ENCODE data around the gene CLPX.
"Not testable (repeated sequence)": the region's sequence is repeated elsewhere in the genome, so short reads cannot be mapped to it uniquely, and the experiment has no call there.

CLPX gene

DNA sequence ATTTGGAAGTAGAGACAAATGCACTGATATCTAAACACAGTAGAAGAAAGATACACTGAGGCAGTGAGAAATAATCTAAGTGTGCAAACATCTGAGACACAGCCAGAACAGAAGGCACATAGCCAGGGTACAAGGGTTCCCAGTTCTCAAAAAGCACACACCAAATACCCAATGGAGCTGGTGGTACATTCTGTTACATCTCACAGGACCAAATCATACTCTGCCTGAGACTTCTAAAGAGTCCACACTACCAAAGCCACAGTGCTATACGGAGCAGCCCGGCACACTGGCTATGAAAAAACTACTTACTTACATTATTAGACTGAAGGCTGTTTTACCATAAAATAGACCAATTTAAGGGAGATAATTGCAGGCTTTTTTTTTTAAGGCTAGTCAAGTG lies 19.3 kb downstream of the CLPX start:
- DNase-seq = no peak

DNA sequence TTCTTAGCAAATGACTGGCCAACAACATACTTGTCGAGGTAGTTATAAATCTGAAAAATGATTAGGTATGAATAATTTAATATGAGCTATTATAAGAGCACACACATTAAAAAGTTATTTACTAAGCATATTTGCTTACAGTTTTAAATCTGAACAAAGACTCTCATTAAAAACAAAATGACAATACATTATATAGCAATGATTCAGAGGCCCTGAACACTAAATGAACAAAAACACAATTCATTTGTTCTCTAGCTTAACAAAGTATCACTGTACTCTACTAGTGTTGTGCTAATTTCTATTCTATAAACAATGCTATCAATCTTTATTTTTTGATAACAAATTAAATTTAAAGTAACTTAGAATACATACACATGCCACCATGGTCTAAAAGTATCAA lies 21.0 kb downstream of the CLPX start:
- DNase-seq = no peak

DNA sequence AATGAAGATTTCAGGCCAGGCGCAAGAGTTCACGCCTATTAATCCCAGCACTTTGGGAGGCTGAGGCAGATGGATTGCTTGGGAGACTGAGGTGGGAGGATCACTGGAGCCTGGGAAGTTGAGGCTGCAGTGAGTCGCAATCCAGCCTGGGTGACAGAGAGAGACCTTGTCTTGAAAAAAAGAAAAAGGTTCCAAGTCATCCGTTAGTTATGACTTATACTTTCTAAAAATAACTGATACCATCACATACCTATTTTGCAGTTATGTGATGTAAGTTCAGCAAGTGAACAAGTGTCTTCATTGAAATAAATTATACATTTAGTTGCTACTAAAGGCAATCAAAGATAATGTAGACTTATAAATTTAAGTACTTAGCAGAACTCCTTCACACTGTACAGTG lies 22.1 kb downstream of the CLPX start:
- no peak for DNase-seq

DNA sequence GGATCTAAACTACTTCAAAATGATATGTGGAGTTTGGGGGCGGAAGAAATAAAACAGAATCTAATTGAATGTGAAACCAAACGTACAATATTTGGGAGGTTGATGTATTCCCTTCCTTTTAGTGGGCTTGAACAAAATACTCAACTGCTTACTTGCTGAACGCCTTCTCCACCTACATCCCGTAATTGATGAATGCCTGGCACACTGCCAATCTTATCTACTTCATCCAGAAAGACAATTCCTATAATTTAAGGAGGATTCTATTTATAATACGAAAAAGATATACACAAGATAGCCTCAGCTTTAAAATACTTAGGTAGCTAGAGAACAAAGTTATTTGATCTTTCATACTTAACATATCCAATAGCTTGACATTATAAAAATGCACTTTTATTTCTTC lies 28.4 kb downstream of the CLPX start:
- no peak for DNase-seq

DNA sequence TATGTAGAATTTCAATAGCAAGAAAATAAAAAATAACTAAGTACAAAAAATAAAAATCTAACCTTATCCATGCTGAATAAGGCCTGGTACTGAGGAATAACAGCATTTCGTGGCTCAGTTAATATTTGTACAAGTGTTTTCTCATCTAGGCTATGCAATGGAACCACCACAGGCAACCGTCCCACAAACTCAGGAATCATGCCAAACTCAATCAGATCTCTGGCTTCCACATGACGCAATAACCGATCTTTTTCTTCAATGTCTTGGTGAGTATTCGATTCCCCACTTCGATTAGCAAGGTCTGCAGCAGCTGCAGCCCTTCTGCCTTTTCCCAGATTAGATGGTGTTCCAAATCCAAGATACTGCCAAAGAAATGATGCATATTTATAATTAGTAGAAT lies 30.4 kb downstream of the CLPX start:
- no peak for DNase-seq

DNA sequence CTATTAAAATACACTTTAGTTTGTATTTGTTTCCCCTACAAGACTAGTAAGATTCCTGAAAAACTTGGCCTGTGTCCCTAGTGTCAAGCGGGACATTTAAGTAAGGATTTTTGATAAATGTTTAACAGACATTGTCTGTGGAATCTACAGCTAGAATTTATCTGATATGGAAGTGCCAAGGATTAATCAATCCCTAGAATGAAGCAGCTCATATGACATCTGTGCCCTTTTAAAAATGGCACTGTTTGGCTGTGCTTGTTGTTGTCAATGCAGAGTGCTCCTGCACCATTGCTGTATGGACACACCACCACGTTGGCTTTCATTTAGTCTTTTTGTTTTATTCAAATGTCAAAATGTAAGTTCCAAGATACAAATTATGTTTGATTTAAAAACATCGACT lies 37.2 kb downstream of the CLPX start:
- no peak for DNase-seq

DNA sequence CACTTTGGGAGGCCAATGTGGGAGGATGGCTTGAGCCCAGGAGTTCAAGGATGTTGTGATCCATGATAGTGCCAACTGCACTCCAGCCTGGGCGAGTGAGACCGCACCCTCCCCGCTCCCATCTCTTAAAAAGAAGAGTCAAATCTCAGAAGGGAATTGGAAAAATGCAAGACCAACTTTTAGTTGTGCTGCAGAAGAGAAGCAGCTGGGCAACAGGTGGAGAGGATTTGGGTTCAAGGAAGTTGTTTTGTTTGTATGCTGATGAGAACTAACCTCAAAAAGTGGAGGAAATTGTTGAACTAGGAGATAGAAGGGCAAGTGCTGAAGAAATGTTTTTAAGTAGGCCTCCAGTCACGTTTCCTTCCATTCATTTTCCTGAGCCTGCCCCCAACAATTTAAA lies 38.7 kb downstream of the CLPX start:
- DNase-seq = no peak

DNA sequence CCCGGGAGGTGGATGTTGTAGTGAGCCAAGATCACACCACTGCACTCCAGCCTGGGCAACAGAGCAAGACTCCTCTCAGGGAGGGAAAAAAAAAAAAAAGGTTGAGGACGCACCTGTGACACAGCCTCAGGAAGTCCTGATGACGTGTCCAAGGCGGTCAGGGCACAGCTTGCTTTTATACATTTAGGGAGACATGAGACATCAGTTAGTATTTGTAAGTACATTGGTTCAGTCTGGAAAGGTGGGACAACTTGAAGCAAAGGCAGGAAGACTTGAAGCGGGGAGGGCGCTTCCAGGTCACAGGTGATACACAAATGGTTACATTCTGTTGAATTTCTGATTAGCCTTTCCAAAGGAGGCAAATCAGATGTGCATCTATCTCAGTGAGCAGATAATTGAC lies 46.5 kb downstream of the CLPX start:
- DNase-seq = not testable (repeated sequence)

DNA sequence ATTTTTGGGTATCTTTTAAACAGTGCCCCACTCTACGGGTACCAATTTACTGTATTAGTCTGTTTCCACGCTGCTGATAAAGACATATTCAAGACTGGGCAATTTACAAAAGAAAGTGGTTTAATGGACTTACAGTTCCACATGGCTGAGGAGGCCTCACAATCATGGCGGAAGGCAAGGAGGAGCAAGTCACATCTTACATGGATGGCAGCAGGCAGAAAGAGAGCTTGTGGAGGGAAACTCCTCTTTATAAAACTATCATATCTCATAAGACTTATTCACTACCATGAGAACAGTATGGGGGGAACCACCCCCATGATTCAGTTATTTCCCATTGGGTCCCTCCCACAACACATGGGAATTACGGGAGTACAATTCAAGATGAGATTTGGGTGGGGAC lies 47.2 kb downstream of the CLPX start:
- DNase-seq = not testable (repeated sequence)

DNA sequence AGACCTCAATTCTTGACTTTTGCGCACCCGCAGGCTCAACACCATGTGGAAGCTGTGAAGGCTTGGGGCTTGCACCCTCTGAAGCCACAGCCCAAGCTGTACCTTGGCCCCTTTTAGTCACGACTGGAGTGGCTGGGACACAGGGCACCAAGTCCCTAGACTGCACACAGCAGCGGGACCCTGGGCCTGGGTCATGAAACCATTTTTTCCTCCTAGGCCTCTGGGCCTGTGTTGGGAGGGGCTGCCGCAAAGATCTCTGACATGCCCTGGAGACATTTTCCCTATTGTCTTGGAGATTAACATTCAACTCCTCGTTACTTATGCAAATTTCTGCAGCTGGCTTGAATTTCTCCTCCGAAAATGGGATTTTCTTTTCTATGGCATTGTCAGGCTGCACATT lies 48.1 kb downstream of the CLPX start:
- not testable (repeated sequence) for DNase-seq

DNA sequence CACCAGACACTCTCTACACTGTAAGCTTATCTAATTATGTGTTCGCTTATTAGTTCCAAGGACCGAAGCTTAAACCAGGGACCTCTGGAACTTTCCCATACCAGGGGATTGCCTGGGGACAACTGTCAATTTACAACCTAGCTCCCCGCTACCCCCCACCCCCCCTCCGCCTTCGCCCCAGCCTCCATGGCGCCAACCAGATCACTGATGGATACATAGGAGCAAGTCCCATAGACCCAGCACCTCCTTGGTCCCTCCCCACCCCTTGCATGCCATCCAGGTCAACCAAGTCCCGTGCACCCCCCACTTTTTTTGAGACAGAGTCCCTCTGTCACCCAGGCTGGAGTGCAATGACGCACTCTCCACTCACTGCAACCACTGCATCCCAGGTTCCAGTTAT lies 50.6 kb downstream of the CLPX start:
- DNase-seq = no peak

DNA sequence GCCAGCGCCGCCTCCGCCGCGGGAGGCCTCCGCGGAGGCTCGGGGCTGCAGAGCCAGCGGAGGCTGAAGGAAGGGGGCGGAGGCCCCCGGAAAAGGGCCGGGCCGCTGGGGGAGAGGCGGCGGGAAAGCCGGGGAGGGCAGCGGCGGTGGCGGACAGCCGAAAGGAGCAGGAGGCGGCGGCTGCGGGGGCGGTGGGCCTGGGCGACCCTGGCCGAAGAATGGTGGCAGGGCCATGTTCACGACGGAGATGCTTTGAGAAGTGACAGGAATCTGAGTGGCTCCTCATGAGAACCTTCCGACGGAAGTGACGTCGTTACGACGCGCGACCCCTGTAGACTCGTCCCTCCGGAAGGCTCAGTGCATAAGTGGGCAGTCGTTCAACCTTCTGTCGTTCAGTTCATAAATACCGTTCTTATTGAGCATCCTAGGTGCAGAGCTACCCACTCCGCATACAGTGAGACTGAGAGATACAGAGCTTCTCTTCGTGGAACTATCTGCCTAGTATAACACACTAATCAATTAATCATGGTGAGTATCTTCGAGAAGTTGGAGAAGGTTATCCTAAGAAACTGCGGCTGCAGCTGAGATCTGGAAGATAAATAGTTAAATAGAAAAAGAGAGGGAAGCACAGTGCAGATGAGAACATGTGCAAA lies 51.5 kb downstream of the CLPX start, which contains the start of gene PDCD7:
Gene PDCD7 (minus strand): TSS at position 261 of the 653 bp plus-strand sequence. CDS start 27 bp downstream, at position 234.
- DNase-seq = peak; percentile 84

DNA sequence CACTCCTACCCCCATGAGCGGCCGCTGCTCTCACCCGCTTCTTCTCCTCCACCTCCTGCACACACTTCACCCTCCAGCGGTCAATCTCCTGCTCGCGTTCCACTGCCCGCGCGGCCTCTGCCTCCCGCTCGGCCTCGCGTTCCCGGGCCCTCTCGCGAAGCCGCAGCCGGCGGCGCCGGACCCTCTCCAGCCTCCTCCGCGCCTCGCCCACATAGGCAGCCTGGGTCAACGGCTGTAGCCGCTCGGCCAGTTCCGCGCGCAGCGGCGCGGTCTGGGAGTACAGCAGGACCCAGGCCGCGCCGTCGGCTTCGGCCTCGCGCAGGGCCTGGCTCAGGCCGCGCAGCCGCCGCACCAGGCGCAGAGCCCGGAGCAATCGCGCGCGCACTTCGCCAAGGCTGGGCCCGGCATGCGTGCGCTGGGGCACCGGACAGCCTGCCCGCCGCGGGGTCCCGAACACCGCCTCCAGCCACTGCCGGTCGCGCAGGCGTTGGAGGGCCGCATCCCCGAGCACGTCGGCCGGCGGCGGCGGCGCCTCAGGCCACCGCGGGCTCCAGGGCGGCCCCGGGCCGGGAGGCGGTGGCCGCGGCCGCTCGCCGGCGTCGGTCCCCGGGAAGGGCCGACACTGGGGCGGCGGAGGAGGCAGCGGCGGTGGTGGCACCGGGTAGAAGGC lies 52.1 kb downstream of the CLPX start:
- no peak for DNase-seq

DNA sequence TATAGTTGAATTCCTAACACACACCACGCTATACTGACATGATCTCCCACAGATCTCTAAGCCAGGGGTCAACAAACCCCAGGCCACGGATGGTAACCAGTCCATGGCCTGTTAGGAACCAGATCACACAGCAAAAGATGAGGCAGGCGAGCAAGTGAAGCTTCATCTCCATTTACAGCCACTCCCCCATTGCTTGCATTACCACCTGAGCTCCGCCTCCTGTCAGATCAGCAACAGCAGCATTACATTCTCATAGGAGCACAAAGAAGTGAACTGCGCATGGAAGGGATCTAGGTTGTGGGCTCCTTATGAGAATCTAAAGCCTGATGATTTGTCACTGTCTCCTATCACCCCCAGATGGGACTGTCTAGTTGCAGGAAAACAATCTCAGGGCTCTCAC lies 54.2 kb downstream of the CLPX start:
- no peak for DNase-seq

DNA sequence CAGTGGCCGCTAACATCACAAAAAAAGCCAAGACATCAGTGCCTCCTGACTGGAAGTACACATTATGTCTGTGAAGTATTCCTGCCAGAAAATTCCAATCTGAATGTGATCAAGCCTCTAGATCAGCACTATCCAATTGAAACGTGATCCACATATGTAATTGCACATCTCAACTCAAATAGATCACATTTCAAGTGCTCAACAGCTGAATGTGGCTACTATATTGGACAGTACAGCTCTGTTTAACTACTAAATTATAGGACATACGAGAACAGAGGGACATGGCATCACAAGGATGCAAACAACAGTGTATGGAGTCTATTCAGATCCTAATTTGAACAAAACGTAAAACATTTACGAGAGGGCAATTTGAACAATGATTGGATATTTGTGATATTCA lies 69.6 kb downstream of the CLPX start:
- no peak for DNase-seq

DNA sequence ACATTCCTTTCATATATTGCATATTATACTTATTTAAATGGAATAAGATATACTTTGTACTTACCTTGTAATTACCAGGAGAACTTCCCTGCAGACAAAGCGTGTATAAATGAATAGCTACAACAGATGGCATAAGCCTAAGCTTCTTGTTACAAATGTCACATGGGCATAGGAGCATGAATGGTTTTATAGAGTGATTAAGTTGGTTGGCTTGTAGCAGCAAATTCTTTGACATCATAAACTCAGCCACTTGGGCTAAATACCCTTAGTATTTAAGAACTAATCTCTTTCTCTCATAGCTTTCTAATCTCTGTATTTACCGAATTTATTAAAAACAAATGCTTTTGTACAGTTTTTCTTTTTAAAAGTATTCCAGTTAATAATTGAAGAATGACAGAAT lies 70.1 kb downstream of the CLPX start, which contains the start of gene UBAP1L:
Gene UBAP1L (minus strand): TSS at position 115 of the 400 bp plus-strand sequence. CDS start 8,985 bp downstream, outside the sequence.
- DNase-seq = no peak

DNA sequence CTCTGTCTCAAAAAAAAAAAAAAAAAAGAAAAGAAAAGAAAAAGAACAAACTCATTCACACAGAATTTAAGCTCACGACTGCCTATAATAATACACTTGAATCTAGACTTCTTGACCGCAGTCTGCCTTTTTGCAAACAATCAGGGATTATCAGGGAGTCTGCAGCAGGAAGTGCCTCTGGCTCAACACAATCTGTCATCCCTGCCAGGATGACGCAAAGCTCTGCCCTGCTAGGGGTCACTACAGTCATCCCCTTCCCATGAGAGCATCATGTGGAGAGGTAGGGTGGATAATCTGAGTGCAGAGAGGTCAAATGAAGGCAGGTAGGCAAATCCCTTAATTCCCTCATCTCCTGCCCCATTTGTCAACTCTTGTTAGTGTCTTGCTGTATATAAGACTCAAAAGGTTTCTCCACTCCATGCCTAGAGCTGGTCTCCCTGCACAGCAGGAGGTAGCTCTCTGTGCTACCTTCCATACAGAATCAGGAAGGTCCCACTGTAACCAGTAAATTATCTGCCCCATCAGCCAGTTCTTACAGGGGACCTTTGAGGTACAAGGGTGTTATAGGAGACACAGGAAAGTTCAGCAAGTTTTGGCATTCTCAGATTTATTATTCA lies 74.4 kb downstream of the CLPX start:
- no peak for DNase-seq

DNA sequence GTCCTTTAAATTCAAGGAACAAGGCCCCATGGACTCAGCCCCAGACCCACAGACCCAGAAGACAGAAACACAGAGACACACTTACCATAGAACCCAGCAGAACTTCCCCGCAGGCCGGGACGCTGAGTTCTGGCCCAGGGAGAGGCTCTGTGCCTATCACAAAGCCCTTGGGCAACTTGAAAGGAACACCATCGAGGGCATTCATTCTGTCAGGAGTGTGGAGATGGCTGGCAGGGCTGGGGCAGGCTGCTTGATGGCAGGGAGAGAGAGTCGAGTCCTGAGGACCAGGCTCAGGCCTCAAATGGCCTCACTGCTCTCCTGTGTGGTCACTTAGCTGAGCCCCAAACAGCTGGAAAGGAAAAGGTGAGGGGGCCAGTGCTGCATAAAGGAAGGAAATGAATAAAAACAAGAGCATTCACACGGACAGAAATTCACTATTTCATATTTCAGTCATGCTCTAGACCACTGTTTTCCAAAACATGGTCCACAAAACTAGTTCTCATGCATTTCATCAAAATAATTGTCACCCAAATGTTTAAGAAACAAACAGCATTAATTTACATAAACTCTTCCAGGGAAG lies 79.0 kb downstream of the CLPX start:
- no peak for DNase-seq

DNA sequence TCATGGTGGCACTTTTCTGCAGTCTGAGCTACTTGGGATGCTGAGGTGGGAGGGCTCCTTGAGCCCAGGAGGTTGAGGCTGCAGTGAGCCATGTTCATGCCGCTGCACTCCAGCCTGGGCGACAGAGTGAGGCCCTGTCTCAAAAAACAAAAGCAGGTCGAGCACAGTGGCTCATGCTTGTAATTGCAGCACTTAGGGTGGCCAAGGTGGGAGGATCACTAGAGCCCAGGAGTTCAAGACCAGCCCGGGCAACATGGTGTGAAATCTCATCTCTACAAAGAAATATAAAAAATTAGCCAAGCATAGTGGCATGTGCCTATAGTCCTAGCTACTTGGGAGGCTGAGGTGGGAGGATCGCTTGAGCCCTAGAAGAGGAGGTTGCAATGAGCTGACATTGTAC lies 80.1 kb downstream of the CLPX start:
- no peak for DNase-seq

DNA sequence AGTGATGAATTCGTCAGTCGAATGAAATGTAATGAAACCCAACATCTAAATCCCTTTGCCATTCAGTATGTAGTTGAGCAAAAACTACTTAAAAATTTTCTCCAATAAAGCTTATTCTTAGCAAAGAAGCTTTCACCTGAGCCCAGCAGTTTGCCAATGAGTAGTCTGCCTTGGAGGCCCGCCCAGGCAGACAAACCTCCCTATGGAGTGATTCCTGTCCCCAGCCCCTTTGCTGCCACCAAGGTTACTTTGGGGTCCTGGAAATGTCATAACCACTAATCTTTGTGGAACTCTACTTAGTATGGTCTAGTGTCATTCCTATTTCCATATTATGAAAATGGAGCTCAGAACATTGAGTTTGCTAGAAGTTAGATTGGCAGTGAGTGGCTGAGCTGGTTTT lies 82.2 kb downstream of the CLPX start:
- DNase-seq = no peak

DNA sequence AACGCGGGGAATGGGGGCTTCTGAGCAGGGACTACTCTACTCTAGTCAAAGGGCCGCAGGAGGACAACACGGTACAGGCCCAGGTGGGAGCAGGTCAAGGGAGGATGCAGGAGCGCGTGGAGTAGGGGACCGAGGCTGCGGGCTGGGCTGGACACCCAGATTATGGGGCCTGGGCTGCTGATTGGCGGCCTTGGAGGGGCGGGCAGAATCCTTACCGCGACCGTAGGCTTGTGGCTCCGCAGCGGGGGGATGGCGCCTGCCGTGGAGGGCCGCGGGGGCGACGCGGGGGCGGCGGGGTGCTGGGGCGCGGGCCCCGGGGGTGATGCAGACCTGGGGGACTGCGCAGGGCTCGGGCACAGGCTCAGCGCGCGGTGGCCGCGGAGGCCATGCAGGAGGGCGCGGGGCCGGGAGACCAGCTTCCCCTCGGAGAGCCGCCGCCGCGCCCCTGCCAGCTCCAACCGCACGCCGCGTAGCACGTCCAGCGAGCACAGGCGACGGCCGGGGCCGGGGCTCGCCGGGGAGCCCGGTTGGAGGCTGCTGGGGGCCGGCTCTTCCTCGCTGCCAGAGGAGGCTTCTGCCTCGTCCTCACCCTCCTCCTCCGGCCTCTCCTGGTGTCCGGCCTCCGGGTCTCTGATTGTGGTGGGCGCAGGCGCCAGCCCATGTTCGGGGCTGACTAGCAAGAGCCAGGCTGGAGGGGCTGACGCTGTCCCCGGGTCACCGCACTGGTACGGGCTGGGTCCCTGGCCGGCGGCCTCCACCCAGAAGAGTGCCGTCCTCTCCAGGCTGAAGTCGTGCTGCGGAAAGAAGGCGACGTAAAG lies 83.0 kb downstream of the CLPX start:
- no peak for DNase-seq

DNA sequence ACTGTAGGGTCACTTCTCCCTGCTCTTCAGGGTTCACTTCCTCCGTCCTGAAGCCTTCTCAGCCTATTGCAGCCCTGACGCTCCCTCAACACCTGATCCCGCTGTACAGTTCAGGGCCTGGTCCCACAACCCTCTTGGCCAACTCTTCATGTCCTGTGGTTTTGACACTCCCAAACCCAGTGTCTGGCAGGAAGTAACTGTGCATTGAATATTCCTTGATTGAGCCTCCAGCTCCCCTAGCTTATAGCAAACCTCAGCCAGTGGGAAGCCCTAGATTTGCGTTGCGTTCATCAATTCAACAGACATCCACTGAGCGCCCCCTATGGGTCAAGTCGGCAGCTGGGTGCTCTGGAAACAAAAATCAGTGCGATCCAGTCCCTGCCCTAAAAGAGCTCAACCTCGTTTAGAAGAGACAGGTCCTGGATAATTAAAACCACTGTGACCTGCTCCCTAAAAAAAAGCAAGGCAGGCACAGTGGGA lies 83.7 kb downstream of the CLPX start:
- no peak for DNase-seq

DNA sequence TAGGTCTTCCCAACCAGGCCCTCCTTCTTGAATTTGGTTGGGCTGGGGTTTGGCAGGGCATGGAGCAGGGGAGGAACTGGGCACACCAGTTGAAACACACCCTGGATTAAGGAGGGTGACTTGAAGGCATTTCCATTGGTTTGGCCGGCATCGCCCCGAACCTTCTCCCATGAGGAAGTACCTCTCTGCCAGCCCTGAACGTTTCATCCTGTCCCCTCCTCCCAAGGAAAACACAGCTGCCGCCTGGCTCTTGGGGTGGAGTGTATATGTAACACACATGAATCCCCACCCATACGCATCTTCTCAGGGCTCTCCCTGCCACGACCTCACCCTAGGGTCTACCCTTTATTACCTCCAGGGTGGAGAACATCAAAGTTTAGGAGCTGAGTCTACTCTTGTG lies 84.7 kb downstream of the CLPX start:
- DNase-seq = no peak

Data from amniotic stem cell (primary cell).